ENCODE measurements around the gene DHH. TPM values are rescaled to one million over a fixed set of nuclear protein-coding genes. Genes with fewer than 3 reads are reported as not detected.

The DHH gene
- total and polyA plus RNA-seq, 9 of the 15 experiments (the other 6 are each of a cell fraction or from before 2014, with no cell fraction given): 0.07 to 2.6 (median 0.54) TPM

DNA sequence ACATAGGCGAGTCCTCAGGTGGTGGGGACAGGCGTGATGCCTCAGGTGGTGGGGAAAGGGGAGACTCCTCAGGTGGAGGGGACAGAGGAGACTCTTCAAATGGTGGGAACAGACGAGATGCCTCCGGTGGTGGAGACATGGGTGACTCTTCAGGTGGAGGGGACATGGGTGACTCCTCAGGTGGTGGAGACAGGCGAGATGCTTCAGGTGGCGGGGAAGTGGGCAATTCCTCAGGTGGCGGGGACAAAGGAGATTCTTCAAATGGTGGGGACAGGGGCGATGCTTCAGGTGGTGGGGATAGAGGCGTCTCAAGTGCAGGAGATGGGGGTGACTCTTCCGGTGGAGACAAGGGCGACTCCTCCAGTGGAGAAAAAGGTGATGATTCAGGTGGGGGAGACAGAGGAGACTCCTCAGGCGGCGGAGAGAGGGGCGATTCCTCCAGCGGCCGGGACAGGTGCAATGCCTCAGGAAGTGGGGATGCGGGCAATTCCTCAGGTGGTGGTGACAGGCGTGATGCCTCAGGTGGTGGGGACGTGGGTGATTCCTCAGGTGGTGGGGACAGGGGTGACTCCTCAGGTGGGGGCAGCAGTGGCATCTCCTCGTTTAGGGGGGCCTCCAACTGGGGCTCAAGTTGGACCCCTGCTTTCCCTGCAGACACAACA lies 42.7 kb downstream of the DHH start:
- Histone ChIP-seq H3K4me1 (replicated peaks in 1 of 2; ENCODE audit: control insufficient read depth in 2 of 2, insufficient read depth in 2 of 2, low read length in 2 of 2) (peaks cover 6 to 9% of the 10 kb centered on the region in 2 experiments; a peak in 3 of 5 replicates), H3K9me3 (replicated peaks; ENCODE audit: control insufficient read depth, insufficient read depth, low read depth, low read length) (no peaks in the 10 kb centered on the region), H2AFZ (ENCODE audit: low read depth, low read length) (no peak overlapping the region), H3K4me2 (ENCODE audit: insufficient read depth, low read length) (no peak overlapping the region), H3K27ac (ENCODE audit: extremely low read depth, low read depth, low read length) (no peak overlapping the region), H4K20me1 (replicated peaks; ENCODE audit: control insufficient read depth, insufficient read depth, low read length) (peaks cover 28% of the 10 kb centered on the region), H3K9ac (ENCODE audit: insufficient read depth in 1 of 2, low read depth in 2 of 2, low read length in 2 of 2) (no peak overlapping the region), H3K36me3 (ENCODE audit: control insufficient read depth, insufficient read depth, low read length) (peaks cover 90% of the 10 kb centered on the region), H3K9me1 (ENCODE audit: control insufficient read depth, insufficient read depth, low read length) (peaks cover 4% of the 10 kb centered on the region), H3K79me2 (ENCODE audit: control insufficient read depth, insufficient read depth, low read length) (peaks cover 38% of the 10 kb centered on the region), H3K4me3 (no peak overlapping the region), H3K27me3 (ENCODE audit: control insufficient read depth in 2 of 2, insufficient read depth in 2 of 2, low read length in 2 of 2) (no peaks in the 10 kb centered on the region)
- intact Hi-C loops (cut with micrococcal nuclease): no loop called here
- CTCF ChIA-PET (ENCODE audit: low intra/inter-chr PET ratio): no interaction called here
- no TSS peak for BruUV-seq (replicated peaks)
- no peak for TF ChIP-seq HOXB6 (CRISPR knock-in tag; IDR thresholded peaks at IDR 0.05; ENCODE audit: borderline replicate concordance)
- TF ChIP-seq FOXA1 (IDR thresholded peaks at IDR 0.05; ENCODE audit: borderline replicate concordance): no peak
- no peak for TF ChIP-seq ZNF644 (tag; IDR thresholded peaks at IDR 0.05; ENCODE audit: low read depth)
- TF ChIP-seq ELF2 (CRISPR knock-in tag; IDR thresholded peaks at IDR 0.05): no peak
- TF ChIP-seq YBX1 (IDR thresholded peaks at IDR 0.05): no peak
- TF ChIP-seq GABPB2 (CRISPR knock-in tag; conservative IDR thresholded peaks at IDR 0.05): no peak
- TF ChIP-seq XRCC4 (IDR thresholded peaks at IDR 0.05; ENCODE audit: extremely low read depth, insufficient read depth, insufficient read length): no peak
- TF ChIP-seq HSF4 (CRISPR knock-in tag; IDR thresholded peaks at IDR 0.05; ENCODE audit: borderline replicate concordance): no peak
- TF ChIP-seq ZNF133 (CRISPR knock-in tag; IDR thresholded peaks at IDR 0.05): no peak
- in situ Hi-C loops (cut with MboI): no loop called here
- WGBS (ENCODE audit: insufficient coverage, low coverage, missing lambda C conversion rate): 93% methylated on average over 17 of the region's 20 CpGs
- DNase-seq (ENCODE audit: extremely low read depth in 1 of 4, low spot score in 3 of 4): no peak
- no peak for ATAC-seq
- FAIRE-seq: no peak
- POLR2A ChIA-PET: no interaction called here
